Measurements from ENCODE around the gene SIN3A. TPM values are rescaled to one million over a fixed set of nuclear protein-coding genes. Genes with fewer than 3 reads are reported as not detected.
"Not testable (repeated sequence)": the region's sequence is repeated elsewhere in the genome, so short reads cannot be mapped to it uniquely, and the experiment has no call there.

SIN3A gene
- 18.3 and 22.0 TPM in 2 replicates for total RNA-seq

- DNase-seq (ENCODE audit: low read depth in 2 of 2): peak; percentile 100
These were observed at the start of gene SIN3A for GRCh38 chr15:75451674-75452363. Gene SIN3A, minus strand, starts transcription at chr15:75451690. Its CDS starts 21,315 bp downstream, at chr15:75430375.

GRCh38 chr15:75493732-75494131 lies 42.2 kb upstream of the SIN3A start:
- no peak for DNase-seq (ENCODE audit: low read depth in 2 of 2)

- DNase-seq (ENCODE audit: low read depth in 2 of 2): peak in 1 of 2 donors; percentile 77
These were observed 32.5 kb upstream of the SIN3A start for GRCh38 chr15:75483961-75484360.

- peak; percentile 59 to 74 for DNase-seq (ENCODE audit: low read depth in 2 of 2)
These were observed 32.1 kb upstream of the SIN3A start for GRCh38 chr15:75483556-75483955.

- DNase-seq (ENCODE audit: low read depth in 2 of 2): peak in 1 of 2 donors; percentile 6
These were observed 31.6 kb upstream of the SIN3A start for GRCh38 chr15:75483106-75483505.

- DNase-seq (ENCODE audit: low read depth in 2 of 2): not testable (repeated sequence)
These were observed 29.0 kb upstream of the SIN3A start for GRCh38 chr15:75480463-75480862.

- no peak for DNase-seq (ENCODE audit: low read depth in 2 of 2)
These were observed 28.2 kb upstream of the SIN3A start for GRCh38 chr15:75479670-75480069.

GRCh38 chr15:75477094-75477493 lies 25.6 kb upstream of the SIN3A start:
- not testable (repeated sequence) for DNase-seq (ENCODE audit: low read depth in 2 of 2)

- peak in 1 of 2 donors; percentile 30 for DNase-seq (ENCODE audit: low read depth in 2 of 2)
These were observed 17.6 kb upstream of the SIN3A start for GRCh38 chr15:75468913-75469598.

GRCh38 chr15:75460646-75461045 lies 9.2 kb upstream of the SIN3A start:
- no peak for DNase-seq (ENCODE audit: low read depth in 2 of 2)

GRCh38 chr15:75459581-75459980 lies 8.1 kb upstream of the SIN3A start:
- no peak for DNase-seq (ENCODE audit: low read depth in 2 of 2)

- DNase-seq (ENCODE audit: low read depth in 2 of 2): no peak
These were observed 5.2 kb upstream of the SIN3A start for GRCh38 chr15:75456710-75457109.

- peak; percentile 52 to 64 for DNase-seq (ENCODE audit: low read depth in 2 of 2)
These were observed 4.6 kb upstream of the SIN3A start for GRCh38 chr15:75455982-75456531.

- DNase-seq (ENCODE audit: low read depth in 2 of 2): peak; percentile 82 to 90
These were observed 4.0 kb upstream of the SIN3A start for GRCh38 chr15:75455424-75455981.

GRCh38 chr15:75454471-75455378 lies 3.2 kb upstream of the SIN3A start:
- peak; percentile 88 to 94 for DNase-seq (ENCODE audit: low read depth in 2 of 2)

- DNase-seq (ENCODE audit: low read depth in 2 of 2): peak; percentile 100
These were observed 2.4 kb upstream of the SIN3A start for GRCh38 chr15:75453703-75454470.

- DNase-seq (ENCODE audit: low read depth in 2 of 2): peak; percentile 43 to 61
These were observed 1.6 kb upstream of the SIN3A start for GRCh38 chr15:75452865-75453702.

GRCh38 chr15:75452364-75452864 lies 924 bp upstream of the SIN3A start:
- peak; percentile 76 to 80 for DNase-seq (ENCODE audit: low read depth in 2 of 2)

GRCh38 chr15:75451202-75451673 lies 252 bp downstream of the SIN3A start:
- no peak for DNase-seq (ENCODE audit: low read depth in 2 of 2)
